A673 (cell line): ENCODE measurements around the gene MGAT3.

Experiments
- EZH2 ChIP-seq: fragments of 200-600 bp; sonication (generic); IDR thresholded peaks from 2 replicates; pipeline ENCODE4 v1.6.1; 2017; ENCODE audit warnings: borderline replicate concordance, low read depth, mild to moderate bottlenecking, mixed read lengths, antibody characterized with exemption, low read length; ENCODE audit not compliant: poor library complexity, severe bottlenecking
- TF ChIP-seq, protein P1 (sequence below): fragments of 300-800, 200-600 bp; sonication (generic); conservative IDR thresholded peaks from 2 replicates; pipeline ENCODE4 v1.5.1; 2017; ENCODE audit warnings: low read depth, mild to moderate bottlenecking, antibody characterized with exemption, low read length, moderate library complexity, mixed read lengths

DNA sequence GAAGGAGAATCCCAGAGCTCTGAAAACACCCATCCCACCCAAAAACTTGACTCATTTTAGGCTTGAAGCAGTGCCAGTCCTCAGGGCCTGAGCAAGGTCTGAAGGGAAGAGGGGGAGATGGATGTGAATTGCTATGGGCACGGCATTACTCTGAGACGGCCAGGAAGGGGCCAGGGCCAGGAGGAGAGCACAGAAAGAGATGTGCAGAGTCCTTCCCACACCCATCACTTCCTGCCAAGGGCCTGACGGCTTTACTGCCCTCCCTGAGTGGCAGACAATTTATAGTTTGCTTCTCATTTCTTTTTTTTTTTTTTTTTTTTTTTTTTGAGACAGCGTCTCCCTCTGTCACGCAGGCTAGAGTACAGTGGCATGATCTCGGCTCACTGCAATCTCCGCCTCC is 34.7 kb upstream of the MGAT3 start:
- TF ChIP-seq, protein P1, sequence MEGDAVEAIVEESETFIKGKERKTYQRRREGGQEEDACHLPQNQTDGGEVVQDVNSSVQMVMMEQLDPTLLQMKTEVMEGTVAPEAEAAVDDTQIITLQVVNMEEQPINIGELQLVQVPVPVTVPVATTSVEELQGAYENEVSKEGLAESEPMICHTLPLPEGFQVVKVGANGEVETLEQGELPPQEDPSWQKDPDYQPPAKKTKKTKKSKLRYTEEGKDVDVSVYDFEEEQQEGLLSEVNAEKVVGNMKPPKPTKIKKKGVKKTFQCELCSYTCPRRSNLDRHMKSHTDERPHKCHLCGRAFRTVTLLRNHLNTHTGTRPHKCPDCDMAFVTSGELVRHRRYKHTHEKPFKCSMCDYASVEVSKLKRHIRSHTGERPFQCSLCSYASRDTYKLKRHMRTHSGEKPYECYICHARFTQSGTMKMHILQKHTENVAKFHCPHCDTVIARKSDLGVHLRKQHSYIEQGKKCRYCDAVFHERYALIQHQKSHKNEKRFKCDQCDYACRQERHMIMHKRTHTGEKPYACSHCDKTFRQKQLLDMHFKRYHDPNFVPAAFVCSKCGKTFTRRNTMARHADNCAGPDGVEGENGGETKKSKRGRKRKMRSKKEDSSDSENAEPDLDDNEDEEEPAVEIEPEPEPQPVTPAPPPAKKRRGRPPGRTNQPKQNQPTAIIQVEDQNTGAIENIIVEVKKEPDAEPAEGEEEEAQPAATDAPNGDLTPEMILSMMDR, result no peak
- TF ChIP-seq EZH2, result no peak
